Osteoblast (primary cell): ENCODE results near the gene TROAP. TPM values are rescaled to one million over a fixed set of nuclear protein-coding genes. Genes with fewer than 3 reads are reported as not detected.
A peak's percentile ranks its signal among the peaks of the same experiment; 100 is the strongest.

Experiments used
- DNase-seq: peaks from one replicate; pipeline ENCODE4 v3.0.0; 2011; ENCODE audit warnings: low spot score, mixed read lengths; ENCODE audit not compliant: insufficient read length; ENCODE audit errors: missing footprints
- H2AFZ ChIP-seq: 2 replicates; pipeline ENCODE4 v1.6.0; 2011; ENCODE audit warnings: mild to moderate bottlenecking, low read length
- H3K27ac ChIP-seq: 2 replicates; pipeline ENCODE4 v1.5.1; 2011; ENCODE audit warnings: mild to moderate bottlenecking, low read depth, low read length, moderate library complexity
- H3K27me3 ChIP-seq: 2 replicates; pipeline ENCODE4 v1.6.0; 2012; ENCODE audit warnings: mild to moderate bottlenecking, control low read depth, inconsistent platforms, low read length, moderate library complexity; ENCODE audit not compliant: insufficient read depth
- H3K36me3 ChIP-seq: 2 replicates; pipeline ENCODE4 v1.5.1; 2011; ENCODE audit warnings: mild to moderate bottlenecking, low read length, control low read depth, moderate library complexity; ENCODE audit not compliant: insufficient read depth
- H3K4me1 ChIP-seq: 2 replicates; pipeline ENCODE4 v1.5.1; 2011; ENCODE audit warnings: mild to moderate bottlenecking, low read length, control low read depth, moderate library complexity; ENCODE audit not compliant: insufficient read depth
- H3K4me2 ChIP-seq: 2 replicates; pipeline ENCODE4 v1.6.0; 2011; ENCODE audit warnings: mild to moderate bottlenecking, low read length; ENCODE audit not compliant: insufficient read depth
- H3K4me3 ChIP-seq: fragments of 200-600 bp; sonication (generic); 3 replicates; pipeline ENCODE4 v1.5.1; 2012; ENCODE audit warnings: mild to moderate bottlenecking, low read length, inconsistent platforms; ENCODE audit not compliant: insufficient read depth
- H3K79me2 ChIP-seq: 2 replicates; pipeline ENCODE4 v1.6.0; 2012; ENCODE audit warnings: mild to moderate bottlenecking, low read length, control low read depth, inconsistent platforms; ENCODE audit not compliant: insufficient read depth
- H3K9me3 ChIP-seq: 2 replicates; pipeline ENCODE4 v1.5.1; 2011; ENCODE audit warnings: low read depth, low read length, control low read depth
- H4K20me1 ChIP-seq: 2 replicates; pipeline ENCODE4 v1.6.0; 2012; ENCODE audit warnings: mild to moderate bottlenecking, low read length, control low read depth; ENCODE audit not compliant: insufficient read depth
- CTCF ChIP-seq: IDR thresholded peaks from 2 replicates; pipeline ENCODE4 v1.5.1; 2011; ENCODE audit warnings: mild to moderate bottlenecking, low read depth, low read length, moderate library complexity; ENCODE audit errors: extremely low read depth
- total RNA-seq: library from RNA; depleted of rRNA; stranded (reverse); fragments of >200 nt; gene quantifications from 2 replicates; pipeline ENCODE4 v1.2.3, GENCODE V29; 2012

Gene TROAP
- total RNA-seq, 1 donor: 2.5 TPM

DNA sequence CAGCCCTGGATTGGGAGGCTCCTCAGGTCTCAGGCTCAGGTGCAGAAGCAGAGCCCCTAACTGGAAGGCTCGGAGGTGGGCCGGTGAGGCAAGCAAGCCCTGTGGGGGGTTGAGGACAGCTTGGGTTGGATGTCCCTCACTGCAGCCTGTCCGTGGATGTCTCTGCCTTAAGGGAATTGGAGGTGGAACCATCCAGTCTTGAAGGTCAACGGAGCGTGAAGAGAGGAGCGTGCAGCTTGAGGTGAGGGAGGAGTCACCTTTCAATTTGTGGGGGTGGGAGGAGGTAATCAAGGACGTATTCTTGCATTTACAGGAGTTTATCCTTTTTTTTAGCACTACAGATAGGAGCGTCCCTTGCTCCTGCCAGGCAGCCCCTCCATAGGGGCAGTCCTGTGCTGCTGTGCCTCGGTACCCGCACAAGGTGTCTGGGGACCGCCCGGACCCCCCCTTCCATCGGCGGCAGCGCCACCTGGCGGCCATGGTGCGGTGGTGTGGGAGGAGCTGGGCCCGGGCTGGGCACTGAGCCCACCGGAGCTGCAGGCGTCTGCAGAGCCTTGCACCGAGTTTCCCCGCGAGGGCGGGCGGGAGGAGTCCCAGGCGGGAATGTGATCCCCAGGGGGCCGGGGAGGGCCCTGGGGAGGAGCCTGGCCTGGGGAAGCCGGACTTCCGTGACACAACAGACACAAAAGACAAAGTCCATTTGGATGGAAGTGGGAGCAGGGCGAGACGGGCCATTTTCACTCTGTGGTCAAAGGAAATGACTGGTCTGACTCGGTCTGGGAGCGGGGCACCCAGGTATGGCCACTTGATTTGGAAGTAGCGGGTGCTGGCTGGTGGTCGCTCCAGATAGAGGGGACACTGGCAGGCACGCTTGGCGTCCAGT is 24.5 kb downstream of the TROAP start:
- no peaks in the 10 kb centered on the region for H3K9me3 ChIP-seq
- H3K27me3 ChIP-seq: peaks cover 38% of the 10 kb centered on the region
- H2AFZ ChIP-seq: peak overlapping the region; percentile 86
- DNase-seq: peak; percentile 100
- H3K4me3 ChIP-seq: peak overlapping the region; percentile 67
- H3K36me3 ChIP-seq: no peaks in the 10 kb centered on the region
- H3K27ac ChIP-seq: no peak overlapping the region
- TF ChIP-seq CTCF: peak; percentile 86
- peaks cover 32% of the 10 kb centered on the region for H3K4me1 ChIP-seq
- no peaks in the 10 kb centered on the region for H4K20me1 ChIP-seq
- peak overlapping the region; percentile 89 for H3K4me2 ChIP-seq
- no peaks in the 10 kb centered on the region for H3K79me2 ChIP-seq

GRCh38 chr12:49348781-49349180 is 25.7 kb downstream of the TROAP start:
- DNase-seq: peak; percentile 25
- peaks cover 27% of the 10 kb centered on the region for H3K27me3 ChIP-seq
- no peaks in the 10 kb centered on the region for H3K79me2 ChIP-seq
- no peaks in the 10 kb centered on the region for H4K20me1 ChIP-seq
- no peak overlapping the region for H2AFZ ChIP-seq
- no peak overlapping the region for H3K27ac ChIP-seq
- peaks cover 23% of the 10 kb centered on the region for H3K4me1 ChIP-seq
- H3K4me2 ChIP-seq: no peak overlapping the region
- no peaks in the 10 kb centered on the region for H3K9me3 ChIP-seq
- H3K4me3 ChIP-seq: no peak overlapping the region
- no peaks in the 10 kb centered on the region for H3K36me3 ChIP-seq
- TF ChIP-seq CTCF: no peak

DNA sequence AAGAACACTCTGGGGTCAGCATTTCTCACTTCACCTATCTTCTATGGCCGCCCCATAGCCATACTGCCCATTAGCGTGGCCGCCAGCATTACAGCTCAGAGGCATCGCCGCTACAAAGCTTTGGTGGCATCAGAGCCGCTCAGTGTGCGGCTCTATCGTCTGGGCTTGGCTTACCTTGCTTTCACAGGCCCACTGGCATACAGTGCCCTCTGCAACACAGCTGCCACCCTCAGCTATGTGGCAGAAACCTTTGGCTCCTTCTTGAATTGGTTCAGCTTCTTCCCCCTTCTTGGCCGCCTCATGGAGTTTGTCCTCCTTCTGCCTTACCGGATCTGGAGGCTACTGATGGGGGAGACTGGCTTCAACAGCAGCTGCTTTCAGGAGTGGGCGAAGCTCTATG is 26.2 kb downstream of the TROAP start:
- Histone ChIP-seq H3K27me3 (peaks cover 22% of the 10 kb centered on the region), H3K4me3 (no peak overlapping the region), H3K4me2 (no peak overlapping the region), H3K36me3 (no peaks in the 10 kb centered on the region), H3K4me1 (peaks cover 23% of the 10 kb centered on the region), H2AFZ (no peak overlapping the region), H3K79me2 (no peaks in the 10 kb centered on the region), H3K27ac (no peak overlapping the region), H4K20me1 (no peaks in the 10 kb centered on the region), H3K9me3 (no peaks in the 10 kb centered on the region)
- peak; percentile 71 for DNase-seq
- TF ChIP-seq CTCF: no peak

DNA sequence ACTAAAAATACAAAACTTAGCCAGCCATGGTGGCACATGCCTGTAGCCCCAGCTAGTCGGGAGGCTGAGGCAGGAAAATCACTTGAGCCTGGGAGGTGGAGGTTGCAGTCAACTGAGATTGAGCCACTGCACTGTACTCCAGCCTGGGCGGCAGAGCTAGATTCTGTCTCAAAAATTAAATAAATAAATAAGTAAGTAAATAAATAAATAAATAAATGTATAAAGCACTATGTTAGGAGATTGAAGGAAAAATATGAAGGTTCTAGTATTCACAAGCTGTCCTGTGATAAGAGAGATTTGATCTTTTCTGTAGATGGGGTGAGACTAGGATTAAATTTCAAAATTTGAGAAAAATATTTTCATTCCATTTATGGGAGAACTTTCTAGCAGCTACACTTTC is 29.3 kb downstream of the TROAP start:
- Histone ChIP-seq H3K9me3 (no peaks in the 10 kb centered on the region), H3K27me3 (peaks cover 2% of the 10 kb centered on the region), H3K36me3 (no peaks in the 10 kb centered on the region), H2AFZ (no peak overlapping the region), H3K4me1 (peaks cover 6% of the 10 kb centered on the region), H3K27ac (no peak overlapping the region), H3K79me2 (no peaks in the 10 kb centered on the region), H4K20me1 (no peaks in the 10 kb centered on the region), H3K4me2 (no peak overlapping the region), H3K4me3 (no peak overlapping the region)
- DNase-seq: no peak
- TF ChIP-seq CTCF: no peak
